ENCODE results near the gene RHD. TPM values are rescaled to one million over a fixed set of nuclear protein-coding genes. Genes with fewer than 3 reads are reported as not detected.
A peak's percentile ranks its signal among the peaks of the same experiment; 100 is the strongest.

The RHD gene
- total RNA-seq, 4 donors from 2014 or later: not detected

DNA sequence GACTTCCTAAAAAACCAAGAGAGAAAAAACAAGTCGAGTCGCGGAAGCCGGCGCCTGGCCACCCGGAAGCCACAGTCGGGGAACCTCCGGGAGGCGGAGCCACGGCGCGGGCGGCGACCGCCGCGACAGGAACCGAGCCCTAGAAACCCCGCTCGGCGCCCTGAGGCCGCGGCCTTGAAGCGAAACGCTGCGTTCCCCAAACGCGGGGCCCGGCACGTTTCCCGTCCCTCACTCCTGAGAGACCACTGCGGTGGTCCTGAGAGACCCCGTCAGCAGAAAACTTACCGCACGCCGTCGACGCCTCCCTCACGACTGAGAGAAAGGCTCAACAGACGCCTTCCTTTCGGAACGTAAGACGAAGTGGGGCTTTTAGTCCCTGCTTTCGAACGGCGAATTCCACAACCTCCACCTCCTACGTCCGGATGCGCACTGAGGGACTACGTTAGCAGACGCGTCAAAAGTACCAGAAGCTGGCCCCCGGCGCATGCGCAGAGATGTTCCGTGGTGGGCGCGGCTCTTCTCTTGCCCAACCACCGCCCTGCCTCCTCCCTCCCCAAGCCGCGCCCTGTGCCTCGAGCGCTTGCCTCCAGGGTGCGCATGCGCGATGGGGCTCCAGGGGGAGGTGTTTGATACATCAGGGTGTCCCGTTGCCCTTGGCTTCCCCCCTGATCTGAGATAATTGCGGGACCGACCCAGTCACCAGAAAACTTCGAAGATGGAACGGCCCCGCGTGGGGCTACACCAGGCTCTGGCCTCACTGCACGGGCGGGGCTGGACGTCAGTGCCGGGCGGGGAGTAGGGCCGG lies 25.1 kb upstream of the RHD start, which contains the start of gene RSRP1:
RSRP1 (minus strand) TSS at position 431 of the 805 bp plus-strand sequence. CDS start 491 bp downstream, outside the sequence.
- no peaks in the 10 kb centered on the region for H3K27me3 ChIP-seq
- peak within 1 kb of the TSS; percentile 100 for H3K27ac ChIP-seq
- TF ChIP-seq POLR2A (IDR thresholded peaks at IDR 0.05) (peak; percentile 100), POLR2AphosphoS5 (IDR thresholded peaks at IDR 0.05) (peak; percentile 99 to 100 (median 100)), EP300 (IDR thresholded peaks at IDR 0.05; ENCODE audit: low read depth) (no peak)
- TF ChIP-seq, protein P1, sequence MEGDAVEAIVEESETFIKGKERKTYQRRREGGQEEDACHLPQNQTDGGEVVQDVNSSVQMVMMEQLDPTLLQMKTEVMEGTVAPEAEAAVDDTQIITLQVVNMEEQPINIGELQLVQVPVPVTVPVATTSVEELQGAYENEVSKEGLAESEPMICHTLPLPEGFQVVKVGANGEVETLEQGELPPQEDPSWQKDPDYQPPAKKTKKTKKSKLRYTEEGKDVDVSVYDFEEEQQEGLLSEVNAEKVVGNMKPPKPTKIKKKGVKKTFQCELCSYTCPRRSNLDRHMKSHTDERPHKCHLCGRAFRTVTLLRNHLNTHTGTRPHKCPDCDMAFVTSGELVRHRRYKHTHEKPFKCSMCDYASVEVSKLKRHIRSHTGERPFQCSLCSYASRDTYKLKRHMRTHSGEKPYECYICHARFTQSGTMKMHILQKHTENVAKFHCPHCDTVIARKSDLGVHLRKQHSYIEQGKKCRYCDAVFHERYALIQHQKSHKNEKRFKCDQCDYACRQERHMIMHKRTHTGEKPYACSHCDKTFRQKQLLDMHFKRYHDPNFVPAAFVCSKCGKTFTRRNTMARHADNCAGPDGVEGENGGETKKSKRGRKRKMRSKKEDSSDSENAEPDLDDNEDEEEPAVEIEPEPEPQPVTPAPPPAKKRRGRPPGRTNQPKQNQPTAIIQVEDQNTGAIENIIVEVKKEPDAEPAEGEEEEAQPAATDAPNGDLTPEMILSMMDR (IDR thresholded peaks at IDR 0.05): peak in 4 of 5 experiments; percentile 4 to 60 (median 31)
- peaks cover 13 to 42% (median 25%) of the 10 kb centered on the region in 4 donors for H3K4me1 ChIP-seq
- WGBS, 2 donors (ENCODE audit: low coverage in 1 of 2): 0% methylated on average over 59 of the region's 79 CpGs; no CpG with 5 or more reads in 1 of the 2 donors
- H3K9me3 ChIP-seq: no peaks in the 10 kb centered on the region
- DNase-seq: peak; percentile 100
- peak within 1 kb of the TSS; percentile 89 to 98 (median 94) for H3K4me3 ChIP-seq
- H3K36me3 ChIP-seq: peaks cover 0 to 36% (median 16%) of the 10 kb centered on the region in 4 donors
- intact Hi-C loops (cut with DNase I; ENCODE audit: low total_unique reads): no loop called here
- in situ Hi-C loops (cut with MboI; ENCODE audit: low pct_ligation_motif_present in 1 of 4, low pct_unique_long_range_greater_than_20kb in 1 of 4, low sequenced_read_pairs in 3 of 4): no loop called here

DNA sequence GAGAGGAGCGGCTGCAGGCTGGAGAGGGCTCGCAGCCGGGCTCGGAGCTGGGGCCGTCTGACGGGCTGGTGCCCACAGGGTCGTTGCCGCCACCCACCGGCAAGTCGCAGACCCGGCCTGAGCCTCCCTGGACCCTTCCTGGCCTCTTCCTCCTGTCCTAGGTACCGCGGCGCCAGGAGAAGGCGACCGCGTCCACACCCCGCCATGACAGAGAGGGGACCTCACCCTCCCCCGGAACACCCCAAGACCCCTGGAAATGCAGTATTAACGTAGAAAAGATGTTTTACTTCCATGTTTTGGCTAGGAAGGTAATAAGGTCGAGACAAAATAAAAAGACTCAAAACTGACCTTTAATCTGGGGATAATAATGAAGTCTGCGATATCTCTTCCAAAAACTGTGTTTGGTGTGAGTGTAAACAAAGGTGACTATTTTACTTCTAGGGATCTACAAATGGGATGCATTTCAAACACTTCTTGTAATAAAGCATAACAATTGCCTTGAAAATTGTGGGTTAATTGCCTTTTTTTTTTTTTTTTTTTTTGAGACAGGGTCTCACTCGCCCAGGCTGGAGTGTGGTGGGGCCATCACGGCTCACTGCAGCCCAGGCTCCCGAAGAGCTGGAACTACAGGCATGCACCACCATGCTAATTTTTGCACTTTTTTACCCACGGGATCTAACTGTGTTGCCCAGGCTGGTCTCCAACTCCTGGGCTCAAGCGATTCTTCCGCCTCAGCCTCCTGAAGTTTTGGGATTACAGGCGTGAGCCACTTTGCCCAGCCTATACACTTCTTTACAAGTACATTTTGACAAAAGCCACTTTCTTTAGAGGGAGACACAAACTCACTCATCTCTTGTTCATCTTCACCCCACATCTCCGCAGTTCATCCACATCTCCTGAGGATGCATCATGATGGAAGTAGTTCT lies 24.2 kb upstream of the RHD start:
- peaks cover 0 to 27% (median 12%) of the 10 kb centered on the region in 4 donors for H3K36me3 ChIP-seq
- H3K4me1 ChIP-seq: peaks cover 13 to 34% (median 25%) of the 10 kb centered on the region in 4 donors
- peak overlapping the region; percentile 100 for H3K27ac ChIP-seq
- intact Hi-C loops (cut with DNase I; ENCODE audit: low total_unique reads) (no loop called here), in situ Hi-C loops (cut with MboI; ENCODE audit: low pct_ligation_motif_present in 1 of 4, low pct_unique_long_range_greater_than_20kb in 1 of 4, low sequenced_read_pairs in 3 of 4) (no loop called here)
- DNase-seq: no peak
- no peaks in the 10 kb centered on the region for H3K27me3 ChIP-seq
- H3K9me3 ChIP-seq: no peaks in the 10 kb centered on the region
- 25 to 70% methylated on average over 9 to 27 of the region's 30 CpGs for WGBS, 2 donors (ENCODE audit: low coverage in 1 of 2)
- peak overlapping the region; percentile 77 to 98 (median 90) for H3K4me3 ChIP-seq
- TF ChIP-seq, protein P1 (IDR thresholded peaks at IDR 0.05): peak in 1 of 5 experiments; percentile 3
- TF ChIP-seq EP300 (IDR thresholded peaks at IDR 0.05; ENCODE audit: low read depth) (no peak), POLR2A (IDR thresholded peaks at IDR 0.05) (no peak)

DNA sequence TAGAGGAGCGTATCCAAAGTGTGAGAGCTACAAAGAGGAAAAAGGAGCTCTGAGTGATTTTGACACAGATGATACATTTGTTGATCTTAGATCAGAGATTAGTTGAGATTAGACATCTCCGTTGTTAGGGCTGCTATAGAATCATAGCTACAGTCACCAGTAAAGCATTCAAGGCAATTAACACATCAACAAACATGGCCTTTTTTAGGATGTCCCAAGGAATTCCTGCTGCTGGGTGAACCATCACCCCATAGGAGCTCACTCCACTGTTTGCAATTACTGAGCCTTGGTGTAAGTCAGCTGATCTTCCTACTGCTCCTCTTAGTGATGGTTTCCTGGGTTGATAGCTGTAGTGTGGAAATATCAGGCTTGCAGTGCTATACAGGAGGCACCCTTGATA lies 18.4 kb upstream of the RHD start:
- H3K36me3 ChIP-seq: no peaks in the 10 kb centered on the region
- no peaks in the 10 kb centered on the region for H3K9me3 ChIP-seq
- DNase-seq: no peak
- WGBS, 2 donors (ENCODE audit: low coverage in 1 of 2): 83 to 88% methylated on average over 1 to 2 of the region's 2 CpGs
- intact Hi-C loops (cut with DNase I; ENCODE audit: low total_unique reads): no loop called here
- no peak overlapping the region for H3K27ac ChIP-seq
- TF ChIP-seq, protein P1 (IDR thresholded peaks at IDR 0.05): no peak
- TF ChIP-seq EP300 (IDR thresholded peaks at IDR 0.05; ENCODE audit: low read depth) (no peak), POLR2A (IDR thresholded peaks at IDR 0.05) (no peak), POLR2AphosphoS5 (IDR thresholded peaks at IDR 0.05) (no peak)
- in situ Hi-C loops (cut with MboI; ENCODE audit: low pct_ligation_motif_present in 1 of 4, low pct_unique_long_range_greater_than_20kb in 1 of 4, low sequenced_read_pairs in 3 of 4): loop anchor here in 1 of 4 donors (10.0 kb wide), 1 partner anchor 91 kb away; no protein-coding TSS in a partner anchor
- no peaks in the 10 kb centered on the region for H3K4me1 ChIP-seq
- no peaks in the 10 kb centered on the region for H3K27me3 ChIP-seq
- H3K4me3 ChIP-seq: no peak overlapping the region
